ENCODE data around the gene PACSIN1. TPM values are rescaled to one million over a fixed set of nuclear protein-coding genes. Genes with fewer than 3 reads are reported as not detected.
A peak's percentile ranks its signal among the peaks of the same experiment; 100 is the strongest.

PACSIN1 gene
- total RNA-seq, 1 experiment from 2014 or later = not detected

GRCh38 chr6:34526992-34527728, 61.3 kb downstream of the PACSIN1 start:
- DNase-seq (ENCODE audit: low read depth) = peak; percentile 81

GRCh38 chr6:34527751-34528670, 62.1 kb downstream of the PACSIN1 start:
- no peak for DNase-seq (ENCODE audit: low read depth)

- DNase-seq (ENCODE audit: low read depth) = no peak
Measured at GRCh38 chr6:34528996-34529664, 63.3 kb downstream of the PACSIN1 start.

GRCh38 chr6:34529665-34530327, 63.9 kb downstream of the PACSIN1 start:
- no peak for DNase-seq (ENCODE audit: low read depth)

- no peak for DNase-seq (ENCODE audit: low read depth)
Measured at GRCh38 chr6:34530753-34531365, 65.0 kb downstream of the PACSIN1 start.

- no peak for DNase-seq (ENCODE audit: low read depth)
Measured at GRCh38 chr6:34531580-34532201, 65.8 kb downstream of the PACSIN1 start.

GRCh38 chr6:34532230-34532629, 66.4 kb downstream of the PACSIN1 start:
- DNase-seq (ENCODE audit: low read depth) = no peak

GRCh38 chr6:34534146-34534545, 68.3 kb downstream of the PACSIN1 start:
- no peak for DNase-seq (ENCODE audit: low read depth)

- DNase-seq (ENCODE audit: low read depth) = no peak
Measured at GRCh38 chr6:34534656-34535055, 68.8 kb downstream of the PACSIN1 start.

- no peak for DNase-seq (ENCODE audit: low read depth)
Measured at GRCh38 chr6:34535199-34535598, 69.3 kb downstream of the PACSIN1 start.

- DNase-seq (ENCODE audit: low read depth) = no peak
Measured at GRCh38 chr6:34535646-34536045, 69.8 kb downstream of the PACSIN1 start.

- DNase-seq (ENCODE audit: low read depth) = no peak
Measured at GRCh38 chr6:34536251-34536958, 70.5 kb downstream of the PACSIN1 start.

- DNase-seq (ENCODE audit: low read depth) = no peak
Measured at GRCh38 chr6:34536959-34537848, 71.3 kb downstream of the PACSIN1 start.

GRCh38 chr6:34537922-34538550, 72.2 kb downstream of the PACSIN1 start:
- DNase-seq (ENCODE audit: low read depth) = no peak

- DNase-seq (ENCODE audit: low read depth) = no peak
Measured at GRCh38 chr6:34538581-34538980, 72.7 kb downstream of the PACSIN1 start.

GRCh38 chr6:34539181-34539580, 73.3 kb downstream of the PACSIN1 start:
- no peak for DNase-seq (ENCODE audit: low read depth)

GRCh38 chr6:34540222-34540621, 74.3 kb downstream of the PACSIN1 start:
- no peak for DNase-seq (ENCODE audit: low read depth)

GRCh38 chr6:34540841-34541240, 75.0 kb downstream of the PACSIN1 start:
- no peak for DNase-seq (ENCODE audit: low read depth)
